Ovary (tissue), 3 donors: Measurements from ENCODE around the gene HOXA6.

Experiments
- EP300 ChIP-seq: sonication (generic); formaldehyde crosslinking; IDR thresholded peaks from one replicate; pipeline ENCODE4 v1.6.1; 2017; ENCODE audit warnings: antibody characterized with exemption
- POLR2A ChIP-seq: fragments of 450-650 bp; IDR thresholded peaks from one replicate; pipeline ENCODE4 v1.6.1; 2017; ENCODE audit warnings: antibody characterized with exemption, mild to moderate bottlenecking, moderate library complexity
- TF ChIP-seq, protein P1 (sequence below), 3 donors: fragments of 450-650 bp in 2 of 3; fragments of 200-600 bp in 1 of 3; IDR thresholded peaks; one replicate each; pipeline versions ENCODE4 v1.5.1 to v1.8.0; 2016 to 2022; ENCODE audit warnings: antibody characterized with exemption in 3 of 3, mild to moderate bottlenecking in 1 of 3
- donor health status: DM: no; HTN: no; CAD: no.

DNA sequence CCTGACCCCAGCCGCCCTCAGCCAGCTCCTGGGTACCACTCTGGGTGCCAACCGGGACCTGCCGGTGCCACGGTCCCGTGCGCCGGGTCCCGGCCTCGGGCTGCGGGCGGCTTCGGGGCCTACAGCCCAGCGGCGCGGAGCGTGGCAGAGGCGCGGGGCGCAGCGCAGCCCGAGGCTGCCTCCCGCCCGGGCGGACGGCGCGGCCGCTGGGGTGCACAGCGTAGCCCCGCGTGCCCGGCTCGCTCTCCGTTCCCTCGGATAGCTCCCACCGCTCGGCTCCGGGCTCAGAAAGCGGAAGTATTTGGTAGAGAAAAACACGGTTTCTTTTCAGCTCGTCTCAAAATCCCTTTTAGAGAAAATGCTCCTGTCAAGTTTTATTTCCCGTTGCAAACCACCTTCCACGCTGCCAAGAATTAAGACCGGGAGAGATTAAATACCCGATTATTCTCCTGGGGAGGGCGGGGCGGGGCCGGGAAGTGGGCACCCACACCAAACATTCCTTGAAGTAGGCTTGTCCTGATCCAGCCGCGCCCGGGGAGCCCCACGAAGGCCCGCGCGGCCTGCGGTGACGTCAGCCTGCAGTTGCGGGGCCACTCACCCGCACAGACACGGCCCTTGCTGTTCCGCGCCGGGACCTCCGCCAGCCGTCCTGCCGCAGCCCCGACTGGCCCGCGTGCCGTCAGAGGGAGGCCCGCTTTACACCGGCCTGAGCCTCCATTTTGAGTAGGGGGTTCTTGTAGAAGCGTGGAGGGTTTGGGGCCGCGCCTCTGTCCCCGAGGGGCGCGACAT lies 45.2 kb upstream of the HOXA6 start:
- TF ChIP-seq, protein P1, sequence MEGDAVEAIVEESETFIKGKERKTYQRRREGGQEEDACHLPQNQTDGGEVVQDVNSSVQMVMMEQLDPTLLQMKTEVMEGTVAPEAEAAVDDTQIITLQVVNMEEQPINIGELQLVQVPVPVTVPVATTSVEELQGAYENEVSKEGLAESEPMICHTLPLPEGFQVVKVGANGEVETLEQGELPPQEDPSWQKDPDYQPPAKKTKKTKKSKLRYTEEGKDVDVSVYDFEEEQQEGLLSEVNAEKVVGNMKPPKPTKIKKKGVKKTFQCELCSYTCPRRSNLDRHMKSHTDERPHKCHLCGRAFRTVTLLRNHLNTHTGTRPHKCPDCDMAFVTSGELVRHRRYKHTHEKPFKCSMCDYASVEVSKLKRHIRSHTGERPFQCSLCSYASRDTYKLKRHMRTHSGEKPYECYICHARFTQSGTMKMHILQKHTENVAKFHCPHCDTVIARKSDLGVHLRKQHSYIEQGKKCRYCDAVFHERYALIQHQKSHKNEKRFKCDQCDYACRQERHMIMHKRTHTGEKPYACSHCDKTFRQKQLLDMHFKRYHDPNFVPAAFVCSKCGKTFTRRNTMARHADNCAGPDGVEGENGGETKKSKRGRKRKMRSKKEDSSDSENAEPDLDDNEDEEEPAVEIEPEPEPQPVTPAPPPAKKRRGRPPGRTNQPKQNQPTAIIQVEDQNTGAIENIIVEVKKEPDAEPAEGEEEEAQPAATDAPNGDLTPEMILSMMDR (IDR thresholded peaks at IDR 0.05) = no peak
- TF ChIP-seq POLR2A (no peak), EP300 (no peak)
